Gastrocnemius medialis (tissue), 4 donors: ENCODE results near the gene GRIK2. TPM values are rescaled to one million over a fixed set of nuclear protein-coding genes. Genes with fewer than 3 reads are reported as not detected.

Experiments used
- ATAC-seq, 2 donors: fragments of 150-250 bp; one replicate each; pipeline ENCODE4 v1.9.1; 2016
- DNase-seq, 2 donors: peaks; one replicate each; pipeline ENCODE4 v3.0.0-alpha.2; 2019
- H3K27ac ChIP-seq, 4 donors: fragments of 200-600 bp; sonication (generic); 1 replicate in 1 of 4; 2 replicates in 3 of 4; pipeline ENCODE4 v1.5.1; 2016 to 2018; ENCODE audit warnings: mild to moderate bottlenecking in 2 of 4, moderate library complexity in 1 of 4
- H3K27me3 ChIP-seq, 3 donors: fragments of 200-600 bp; sonication (generic) in 2 of 3; 1 replicate in 1 of 3; 2 replicates in 2 of 3; pipeline versions ENCODE4 v1.5.1 to v1.6.0; 2016 to 2019; ENCODE audit warnings: mild to moderate bottlenecking in 1 of 3, moderate library complexity in 1 of 3
- H3K36me3 ChIP-seq, 2 donors: fragments of 200-600 bp; sonication (generic) in 1 of 2; one replicate each; pipeline ENCODE4 v1.5.1; 2017 to 2018
- H3K4me1 ChIP-seq, 2 donors: fragments of 200-600 bp; sonication (generic) in 1 of 2; one replicate each; pipeline ENCODE4 v1.5.1; 2016 to 2017; ENCODE audit warnings: mild to moderate bottlenecking in 2 of 2
- H3K4me3 ChIP-seq, 4 donors: fragments of 200-600 bp; sonication (generic) in 3 of 4; 1 replicate in 1 of 4; 2 replicates in 3 of 4; pipeline ENCODE4 v1.5.1; 2016 to 2019; ENCODE audit warnings: mild to moderate bottlenecking in 2 of 4
- H3K9me3 ChIP-seq, 3 donors: fragments of 200-600 bp; sonication (generic) in 2 of 3; 1 replicate in 1 of 3; 2 replicates in 2 of 3; pipeline ENCODE4 v1.5.1; 2016 to 2019
- CTCF ChIP-seq, 5 experiments: fragments of 450-650 bp in 3 of 5; fragments of 200-600 bp in 2 of 5; sonication (generic) in 2 of 5; IDR thresholded peaks in 4 of 5; conservative IDR thresholded peaks in 1 of 5; 1 replicate in 4 of 5; 2 replicates in 1 of 5; pipeline ENCODE4 v1.5.1; 2016 to 2019; ENCODE audit warnings: antibody characterized with exemption in 5 of 5, mild to moderate bottlenecking in 3 of 5, moderate library complexity in 3 of 5
- POLR2A ChIP-seq, 2 donors: fragments of 450-650 bp; IDR thresholded peaks; one replicate each; pipeline ENCODE4 v1.6.1; 2017; ENCODE audit warnings: antibody characterized with exemption in 2 of 2, mild to moderate bottlenecking in 2 of 2, moderate library complexity in 2 of 2
- in situ Hi-C, 4 donors: fragments of 200-750 bp; cut with MboI; loops; one replicate each; pipeline versions ENCODE4 v1.15.0 to v1.8.0; 2017; ENCODE audit warnings: low sequenced_read_pairs in 4 of 4
- intact Hi-C: fragments of 100-400 bp; cut with DNase I; formaldehyde crosslinking; loops from one replicate; pipeline ENCODE4 v1.15.1; 2023; ENCODE audit warnings: low total_unique reads
- total RNA-seq, 4 donors: library from RNA; depleted of rRNA; stranded (reverse); fragments of >200 nt; gene quantifications; one replicate each; pipeline versions ENCODE4 v1.1.0 to v1.2.3, GENCODE V29; 2016

Gene GRIK2
- total RNA-seq, 4 donors from 2014 or later: 0.39 to 5.1 (median 0.79) TPM

- in situ Hi-C loops: no loop called here
- Histone ChIP-seq H3K36me3 (no peaks in the 10 kb centered on the region), H3K9me3 (no peaks in the 10 kb centered on the region), H3K27me3 (no peaks in the 10 kb centered on the region), H3K4me1 (no peaks in the 10 kb centered on the region), H3K27ac (no peak overlapping the region), H3K4me3 (no peak overlapping the region)
- DNase-seq (no peak), ATAC-seq (no peak)
- no peak for TF ChIP-seq CTCF (IDR thresholded peaks at IDR 0.05 in 4 of 5, conservative IDR thresholded peaks at IDR 0.05 in 1 of 5)
- no peak for TF ChIP-seq POLR2A (IDR thresholded peaks at IDR 0.05)
- intact Hi-C loops: no loop called here
Measured at GRCh38 chr6:101489456-101489855, 95.9 kb downstream of the GRIK2 start.

GRCh38 chr6:101490857-101491256, 97.3 kb downstream of the GRIK2 start:
- no peaks in the 10 kb centered on the region for H3K36me3 ChIP-seq
- H3K27me3 ChIP-seq: no peaks in the 10 kb centered on the region
- TF ChIP-seq POLR2A (IDR thresholded peaks at IDR 0.05) (no peak), CTCF (IDR thresholded peaks at IDR 0.05 in 4 of 5, conservative IDR thresholded peaks at IDR 0.05 in 1 of 5) (no peak)
- DNase-seq (no peak), ATAC-seq (no peak)
- H3K4me1 ChIP-seq: no peaks in the 10 kb centered on the region
- no peak overlapping the region for H3K4me3 ChIP-seq
- intact Hi-C loops (no loop called here), in situ Hi-C loops (no loop called here)
- no peak overlapping the region for H3K27ac ChIP-seq
- H3K9me3 ChIP-seq: no peaks in the 10 kb centered on the region

- no peaks in the 10 kb centered on the region for H3K36me3 ChIP-seq
- intact Hi-C loops (no loop called here), in situ Hi-C loops (no loop called here)
- H3K27me3 ChIP-seq: no peaks in the 10 kb centered on the region
- H3K4me1 ChIP-seq: no peaks in the 10 kb centered on the region
- TF ChIP-seq CTCF (IDR thresholded peaks at IDR 0.05 in 4 of 5, conservative IDR thresholded peaks at IDR 0.05 in 1 of 5) (no peak), POLR2A (IDR thresholded peaks at IDR 0.05) (no peak)
- DNase-seq: no peak
- no peak for ATAC-seq
- no peak overlapping the region for H3K27ac ChIP-seq
- H3K9me3 ChIP-seq: no peaks in the 10 kb centered on the region
- no peak overlapping the region for H3K4me3 ChIP-seq
Measured at GRCh38 chr6:101502818-101503217, 109.3 kb downstream of the GRIK2 start.

- H3K4me3 ChIP-seq: no peak overlapping the region
- no peak for DNase-seq
- H3K9me3 ChIP-seq: no peaks in the 10 kb centered on the region
- intact Hi-C loops: no loop called here
- no peak overlapping the region for H3K27ac ChIP-seq
- no peaks in the 10 kb centered on the region for H3K27me3 ChIP-seq
- H3K36me3 ChIP-seq: no peaks in the 10 kb centered on the region
- in situ Hi-C loops: no loop called here
- no peak for ATAC-seq
- TF ChIP-seq CTCF (IDR thresholded peaks at IDR 0.05 in 4 of 5, conservative IDR thresholded peaks at IDR 0.05 in 1 of 5) (no peak), POLR2A (IDR thresholded peaks at IDR 0.05) (no peak)
- no peaks in the 10 kb centered on the region for H3K4me1 ChIP-seq
Measured at GRCh38 chr6:101509536-101509935, 116.0 kb downstream of the GRIK2 start.

GRCh38 chr6:101513181-101513580, 119.7 kb downstream of the GRIK2 start:
- Histone ChIP-seq H3K4me1 (no peaks in the 10 kb centered on the region), H3K4me3 (no peak overlapping the region), H3K27ac (no peak overlapping the region), H3K27me3 (no peaks in the 10 kb centered on the region), H3K9me3 (no peaks in the 10 kb centered on the region), H3K36me3 (no peaks in the 10 kb centered on the region)
- in situ Hi-C loops: no loop called here
- DNase-seq (no peak), ATAC-seq (no peak)
- TF ChIP-seq POLR2A (IDR thresholded peaks at IDR 0.05): no peak
- no peak for TF ChIP-seq CTCF (IDR thresholded peaks at IDR 0.05 in 4 of 5, conservative IDR thresholded peaks at IDR 0.05 in 1 of 5)
- intact Hi-C loops: no loop called here
